ENCODE results near the gene NAT14.

The NAT14 gene

GRCh38 chr19:55484593-55485438 is at the start of gene NAT14:
Gene NAT14 (plus strand): TSS chr19:55485188. CDS start chr19:55485709, 521 bp downstream.
- Histone ChIP-seq H3K4me3 (ENCODE audit: low read length) (peak within 1 kb of the TSS; percentile 70), H3K27ac (ENCODE audit: low read depth, low read length) (peak within 1 kb of the TSS; percentile 95), H3K4me1 (ENCODE audit: control insufficient read depth, insufficient read depth, low read length) (peaks cover 34% of the 10 kb centered on the region), H3K36me3 (ENCODE audit: control insufficient read depth, insufficient read depth, low read length) (peaks cover 3% of the 10 kb centered on the region), H3K27me3 (ENCODE audit: control insufficient read depth, insufficient read depth, low read length) (no peaks in the 10 kb centered on the region), H3K9ac (ENCODE audit: low read length) (no peak within 1 kb of the TSS)

- no peaks in the 10 kb centered on the region for H3K36me3 ChIP-seq (ENCODE audit: control insufficient read depth, insufficient read depth, low read length)
- H3K27me3 ChIP-seq (ENCODE audit: control insufficient read depth, insufficient read depth, low read length), result peaks cover 44% of the 10 kb centered on the region
- H3K4me1 ChIP-seq (ENCODE audit: control insufficient read depth, insufficient read depth, low read length), result no peaks in the 10 kb centered on the region
- H3K9ac ChIP-seq (ENCODE audit: low read length), result no peak overlapping the region
- no peak overlapping the region for H3K27ac ChIP-seq (ENCODE audit: low read depth, low read length)
- H3K4me3 ChIP-seq (ENCODE audit: low read length), result no peak overlapping the region
Observed at GRCh38 chr19:55436847-55437246, 48.1 kb upstream of the NAT14 start.

- no peaks in the 10 kb centered on the region for H3K4me1 ChIP-seq (ENCODE audit: control insufficient read depth, insufficient read depth, low read length)
- H3K36me3 ChIP-seq (ENCODE audit: control insufficient read depth, insufficient read depth, low read length), result no peaks in the 10 kb centered on the region
- H3K27ac ChIP-seq (ENCODE audit: low read depth, low read length), result no peak overlapping the region
- H3K4me3 ChIP-seq (ENCODE audit: low read length), result no peak overlapping the region
- H3K27me3 ChIP-seq (ENCODE audit: control insufficient read depth, insufficient read depth, low read length), result peaks cover 40% of the 10 kb centered on the region
- H3K9ac ChIP-seq (ENCODE audit: low read length), result no peak overlapping the region
Observed at GRCh38 chr19:55437410-55437809, 47.6 kb upstream of the NAT14 start.

- Histone ChIP-seq H3K27ac (ENCODE audit: low read depth, low read length) (no peak overlapping the region), H3K9ac (ENCODE audit: low read length) (no peak overlapping the region), H3K4me1 (ENCODE audit: control insufficient read depth, insufficient read depth, low read length) (no peaks in the 10 kb centered on the region), H3K4me3 (ENCODE audit: low read length) (no peak overlapping the region), H3K27me3 (ENCODE audit: control insufficient read depth, insufficient read depth, low read length) (peaks cover 38% of the 10 kb centered on the region), H3K36me3 (ENCODE audit: control insufficient read depth, insufficient read depth, low read length) (no peaks in the 10 kb centered on the region)
Observed at GRCh38 chr19:55439052-55439451, 45.9 kb upstream of the NAT14 start.

- Histone ChIP-seq H3K4me1 (ENCODE audit: control insufficient read depth, insufficient read depth, low read length) (no peaks in the 10 kb centered on the region), H3K27ac (ENCODE audit: low read depth, low read length) (no peak overlapping the region), H3K36me3 (ENCODE audit: control insufficient read depth, insufficient read depth, low read length) (no peaks in the 10 kb centered on the region), H3K27me3 (ENCODE audit: control insufficient read depth, insufficient read depth, low read length) (peaks cover 44% of the 10 kb centered on the region), H3K9ac (ENCODE audit: low read length) (no peak overlapping the region), H3K4me3 (ENCODE audit: low read length) (no peak overlapping the region)
Observed at GRCh38 chr19:55440411-55441105, 44.4 kb upstream of the NAT14 start.

- H3K4me3 ChIP-seq (ENCODE audit: low read length), result no peak overlapping the region
- H3K27ac ChIP-seq (ENCODE audit: low read depth, low read length), result no peak overlapping the region
- no peaks in the 10 kb centered on the region for H3K4me1 ChIP-seq (ENCODE audit: control insufficient read depth, insufficient read depth, low read length)
- H3K27me3 ChIP-seq (ENCODE audit: control insufficient read depth, insufficient read depth, low read length), result peaks cover 44% of the 10 kb centered on the region
- no peaks in the 10 kb centered on the region for H3K36me3 ChIP-seq (ENCODE audit: control insufficient read depth, insufficient read depth, low read length)
- H3K9ac ChIP-seq (ENCODE audit: low read length), result no peak overlapping the region
Observed at GRCh38 chr19:55441319-55441691, 43.7 kb upstream of the NAT14 start.

GRCh38 chr19:55441692-55442321 is 43.2 kb upstream of the NAT14 start:
- Histone ChIP-seq H3K27me3 (ENCODE audit: control insufficient read depth, insufficient read depth, low read length) (peaks cover 44% of the 10 kb centered on the region), H3K9ac (ENCODE audit: low read length) (no peak overlapping the region), H3K4me3 (ENCODE audit: low read length) (no peak overlapping the region)

GRCh38 chr19:55442372-55442961 is 42.5 kb upstream of the NAT14 start:
- peaks cover 47% of the 10 kb centered on the region for H3K27me3 ChIP-seq (ENCODE audit: control insufficient read depth, insufficient read depth, low read length)
- no peak overlapping the region for H3K27ac ChIP-seq (ENCODE audit: low read depth, low read length)
- H3K4me1 ChIP-seq (ENCODE audit: control insufficient read depth, insufficient read depth, low read length), result no peaks in the 10 kb centered on the region
- no peak overlapping the region for H3K4me3 ChIP-seq (ENCODE audit: low read length)
- no peak overlapping the region for H3K9ac ChIP-seq (ENCODE audit: low read length)
- no peaks in the 10 kb centered on the region for H3K36me3 ChIP-seq (ENCODE audit: control insufficient read depth, insufficient read depth, low read length)

More at GRCh38 chr19:55441692-55442321, 43.2 kb upstream of the NAT14 start:
- Histone ChIP-seq H3K36me3 (ENCODE audit: control insufficient read depth, insufficient read depth, low read length) (no peaks in the 10 kb centered on the region), H3K4me1 (ENCODE audit: control insufficient read depth, insufficient read depth, low read length) (no peaks in the 10 kb centered on the region), H3K27ac (ENCODE audit: low read depth, low read length) (no peak overlapping the region)

GRCh38 chr19:55443045-55443823 is 41.8 kb upstream of the NAT14 start, which contains the start of gene SHISA7:
Gene SHISA7 (minus strand): TSS chr19:55443300. CDS start chr19:55442863, 437 bp downstream.
- no peaks in the 10 kb centered on the region for H3K36me3 ChIP-seq (ENCODE audit: control insufficient read depth, insufficient read depth, low read length)
- no peak within 1 kb of the TSS for H3K4me3 ChIP-seq (ENCODE audit: low read length)
- no peak within 1 kb of the TSS for H3K9ac ChIP-seq (ENCODE audit: low read length)
- H3K27me3 ChIP-seq (ENCODE audit: control insufficient read depth, insufficient read depth, low read length), result peaks cover 47% of the 10 kb centered on the region
- H3K27ac ChIP-seq (ENCODE audit: low read depth, low read length), result no peak within 1 kb of the TSS
- no peaks in the 10 kb centered on the region for H3K4me1 ChIP-seq (ENCODE audit: control insufficient read depth, insufficient read depth, low read length)

GRCh38 chr19:55443824-55444480 is 41.0 kb upstream of the NAT14 start:
- Histone ChIP-seq H3K4me3 (ENCODE audit: low read length) (no peak overlapping the region), H3K36me3 (ENCODE audit: control insufficient read depth, insufficient read depth, low read length) (no peaks in the 10 kb centered on the region), H3K4me1 (ENCODE audit: control insufficient read depth, insufficient read depth, low read length) (no peaks in the 10 kb centered on the region), H3K27ac (ENCODE audit: low read depth, low read length) (no peak overlapping the region), H3K27me3 (ENCODE audit: control insufficient read depth, insufficient read depth, low read length) (peaks cover 41% of the 10 kb centered on the region), H3K9ac (ENCODE audit: low read length) (no peak overlapping the region)

GRCh38 chr19:55444646-55445045 is 40.3 kb upstream of the NAT14 start:
- H3K27me3 ChIP-seq (ENCODE audit: control insufficient read depth, insufficient read depth, low read length), result peaks cover 37% of the 10 kb centered on the region
- no peak overlapping the region for H3K9ac ChIP-seq (ENCODE audit: low read length)

More at GRCh38 chr19:55444646-55445045, 40.3 kb upstream of the NAT14 start:
- H3K36me3 ChIP-seq (ENCODE audit: control insufficient read depth, insufficient read depth, low read length), result no peaks in the 10 kb centered on the region
- no peak overlapping the region for H3K27ac ChIP-seq (ENCODE audit: low read depth, low read length)
- no peaks in the 10 kb centered on the region for H3K4me1 ChIP-seq (ENCODE audit: control insufficient read depth, insufficient read depth, low read length)
- H3K4me3 ChIP-seq (ENCODE audit: low read length), result no peak overlapping the region
